CD4-positive, alpha-beta T cell treated with Interleukin-15 for 1 hour (primary cell): ENCODE results near the gene KNDC1.
"Not testable (repeated sequence)": the region's sequence is repeated elsewhere in the genome, so short reads cannot be mapped to it uniquely, and the experiment has no call there.

Experiments
- DNase-seq: peaks from one replicate; pipeline ENCODE4 v3.0.0-alpha.2; 2020

Gene KNDC1

GRCh38 chr10:133159950-133160825 is at the start of gene KNDC1:
Gene KNDC1 (plus strand): TSS chr10:133160219. CDS start chr10:133160468, 249 bp downstream.
- DNase-seq = no peak

GRCh38 chr10:133110609-133111275 is 49.3 kb upstream of the KNDC1 start:
- DNase-seq = no peak

DNA sequence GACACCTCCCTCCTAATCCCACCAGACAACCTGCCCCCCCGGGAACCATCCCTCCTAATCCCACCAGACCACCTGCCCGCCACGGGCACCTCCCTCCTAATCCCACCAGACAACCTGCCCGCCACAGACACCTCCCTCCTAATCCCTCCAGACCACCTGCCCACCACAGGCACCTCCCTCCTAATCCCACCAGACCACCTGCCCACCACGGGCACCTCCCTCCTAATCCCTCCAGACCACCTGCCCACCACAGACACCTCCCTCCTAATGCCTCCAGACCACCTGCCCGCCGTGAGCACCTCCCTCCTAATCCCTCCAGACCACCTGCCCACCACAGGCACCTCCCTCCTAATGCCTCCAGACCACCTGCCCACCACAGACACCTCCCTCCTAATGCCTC is 48.4 kb upstream of the KNDC1 start:
- DNase-seq = not testable (repeated sequence)

GRCh38 chr10:133113146-133113830 is 46.7 kb upstream of the KNDC1 start:
- DNase-seq = no peak

- no peak for DNase-seq
These were observed 46.2 kb upstream of the KNDC1 start for GRCh38 chr10:133113847-133114246.

- DNase-seq = no peak
These were observed 45.8 kb upstream of the KNDC1 start for GRCh38 chr10:133114251-133114650.

GRCh38 chr10:133114726-133115452 is 45.1 kb upstream of the KNDC1 start:
- no peak for DNase-seq

DNA sequence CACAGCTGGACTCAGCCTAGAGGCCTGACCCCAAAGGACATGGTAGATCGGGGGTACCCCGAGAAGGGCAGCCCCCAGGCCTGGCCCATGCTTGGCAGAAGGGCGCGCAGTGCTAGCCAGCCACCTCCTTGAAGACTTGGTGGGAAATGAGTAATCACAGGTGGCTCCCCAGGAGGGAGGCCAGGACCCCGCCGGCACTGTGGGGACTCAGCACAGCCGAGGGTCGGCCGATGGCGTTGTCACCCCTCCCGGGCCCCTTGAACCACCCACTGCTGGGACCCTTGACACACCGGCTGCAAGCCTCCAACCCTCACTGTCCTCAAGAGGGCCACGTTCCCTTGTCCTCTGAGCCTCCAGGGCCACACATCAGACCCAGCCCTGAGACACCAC is 44.6 kb upstream of the KNDC1 start:
- DNase-seq = no peak

- no peak for DNase-seq
These were observed 44.0 kb upstream of the KNDC1 start for GRCh38 chr10:133115976-133116375.

DNA sequence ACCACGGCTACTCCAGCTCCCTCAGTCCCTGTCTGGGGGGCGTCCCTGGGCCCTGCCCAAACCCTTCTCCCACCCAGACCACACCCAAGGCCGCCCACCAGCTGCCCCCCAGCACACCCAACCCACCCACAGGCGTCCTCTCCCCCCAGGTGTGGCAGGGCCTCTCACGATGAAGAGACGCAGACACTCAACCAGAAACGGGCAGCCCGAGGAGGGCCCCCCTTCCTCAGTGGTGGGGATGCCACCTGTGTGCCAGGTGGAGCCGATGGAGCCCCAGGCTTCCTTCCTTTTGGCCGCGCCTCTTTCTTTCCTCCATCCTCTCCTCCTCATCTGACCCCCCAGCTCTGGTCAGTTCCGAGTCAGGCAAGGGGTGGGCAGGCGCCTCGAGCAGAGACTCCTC is 43.6 kb upstream of the KNDC1 start:
- no peak for DNase-seq

DNA sequence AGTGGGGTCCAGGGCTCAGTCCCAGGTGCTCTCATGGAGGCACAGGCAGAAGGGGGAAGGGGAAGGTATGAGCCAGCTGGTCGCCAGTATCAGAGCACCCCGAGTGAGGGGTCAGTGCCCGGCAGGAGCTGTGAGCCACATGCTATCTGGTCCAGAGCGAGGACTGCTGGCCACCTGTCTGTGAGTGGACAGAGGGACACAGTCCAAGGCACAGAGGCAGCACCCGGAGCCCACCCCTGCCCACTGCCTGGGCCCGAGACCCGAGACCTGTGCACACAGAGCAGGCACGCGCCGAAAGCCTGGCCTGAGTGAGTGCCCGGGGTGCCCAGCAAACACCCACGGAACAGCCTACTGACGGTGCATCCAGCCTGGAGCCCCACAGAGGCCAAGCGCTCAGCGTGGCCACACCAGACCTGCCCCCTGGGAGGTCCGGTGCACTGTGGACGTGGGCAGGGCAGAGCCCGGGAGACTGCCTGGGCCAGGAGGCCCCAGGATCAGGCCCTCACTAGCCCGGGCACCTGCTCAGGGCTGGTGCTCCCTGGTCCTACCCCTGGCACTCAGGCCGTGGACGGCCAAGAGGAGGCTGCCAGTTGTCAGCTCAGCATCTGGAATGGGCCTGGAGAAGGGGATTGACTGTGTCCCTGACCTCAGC is 42.9 kb upstream of the KNDC1 start:
- no peak for DNase-seq

- DNase-seq = no peak
These were observed 42.3 kb upstream of the KNDC1 start for GRCh38 chr10:133117688-133118071.

GRCh38 chr10:133121479-133121878 is 38.5 kb upstream of the KNDC1 start:
- DNase-seq = no peak

DNA sequence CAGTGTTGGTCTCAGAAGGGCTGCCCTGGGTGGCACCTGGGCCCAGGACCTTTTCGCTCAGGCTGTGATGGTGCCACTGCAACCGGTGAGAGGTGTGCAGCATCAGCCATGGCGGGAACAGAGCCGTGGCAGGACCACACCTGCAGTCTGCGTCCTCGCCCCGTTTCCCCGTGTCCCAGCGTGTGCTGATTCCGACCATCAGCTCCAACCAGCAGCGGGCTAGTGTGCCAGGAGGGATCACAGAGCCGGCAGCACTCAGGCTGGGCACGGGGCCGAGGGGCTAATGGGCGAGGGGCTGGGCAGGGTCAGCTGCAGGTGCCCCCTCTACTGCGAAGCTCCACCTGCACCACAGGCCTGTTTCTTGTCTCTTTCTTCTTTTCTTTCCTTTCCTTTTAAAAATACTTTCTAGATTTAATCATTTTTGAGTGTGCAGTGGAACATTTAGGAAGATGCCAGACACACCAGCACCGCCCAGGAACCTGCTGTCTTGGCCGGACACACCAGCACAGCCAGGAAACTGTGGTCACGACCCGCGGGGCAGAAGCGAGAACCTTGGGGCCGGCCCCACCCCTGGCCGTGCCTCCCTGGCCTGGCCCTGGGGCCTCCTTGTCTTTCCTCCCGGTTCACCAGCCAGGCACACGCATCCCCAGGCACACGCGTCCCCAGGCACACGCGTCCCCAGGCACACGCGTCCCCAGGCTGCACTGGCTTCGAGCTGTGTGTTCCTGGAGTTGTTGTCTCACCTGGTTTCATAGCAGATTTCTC is 37.7 kb upstream of the KNDC1 start:
- DNase-seq = no peak

DNA sequence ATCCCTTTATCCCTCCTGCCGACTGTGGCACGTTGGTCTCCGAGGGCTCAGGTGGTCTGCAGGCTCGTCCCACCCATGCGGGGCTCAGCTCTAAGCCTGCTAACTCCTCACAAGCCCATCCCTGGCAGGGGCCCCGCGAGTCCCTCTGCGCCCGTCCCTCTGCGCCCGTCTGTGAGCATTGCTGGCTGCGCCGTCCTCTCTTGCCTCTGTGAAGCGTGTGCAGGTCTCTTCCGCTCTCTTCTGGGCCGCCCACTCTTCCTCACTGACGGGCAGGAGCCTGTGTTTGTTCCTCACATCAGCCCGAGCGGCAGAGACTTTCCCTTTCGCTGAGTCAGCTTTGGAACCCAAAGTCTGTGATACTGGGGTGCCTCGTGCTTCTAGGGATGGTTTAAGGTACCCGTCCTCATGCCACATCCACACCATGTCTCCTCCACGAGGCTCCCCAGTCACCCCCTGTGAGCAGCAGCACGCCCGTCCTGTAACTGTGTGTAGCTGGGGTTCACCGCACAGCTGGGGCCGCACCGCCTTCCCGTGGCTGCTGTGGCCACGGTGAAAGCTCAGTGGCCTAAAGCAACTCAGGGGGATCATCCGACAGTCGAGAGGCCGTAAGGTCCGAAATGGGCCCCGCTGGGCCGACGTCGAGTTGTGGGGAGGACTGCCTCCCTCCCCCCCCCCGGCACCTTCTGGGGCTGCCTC is 36.8 kb upstream of the KNDC1 start:
- DNase-seq = no peak

DNA sequence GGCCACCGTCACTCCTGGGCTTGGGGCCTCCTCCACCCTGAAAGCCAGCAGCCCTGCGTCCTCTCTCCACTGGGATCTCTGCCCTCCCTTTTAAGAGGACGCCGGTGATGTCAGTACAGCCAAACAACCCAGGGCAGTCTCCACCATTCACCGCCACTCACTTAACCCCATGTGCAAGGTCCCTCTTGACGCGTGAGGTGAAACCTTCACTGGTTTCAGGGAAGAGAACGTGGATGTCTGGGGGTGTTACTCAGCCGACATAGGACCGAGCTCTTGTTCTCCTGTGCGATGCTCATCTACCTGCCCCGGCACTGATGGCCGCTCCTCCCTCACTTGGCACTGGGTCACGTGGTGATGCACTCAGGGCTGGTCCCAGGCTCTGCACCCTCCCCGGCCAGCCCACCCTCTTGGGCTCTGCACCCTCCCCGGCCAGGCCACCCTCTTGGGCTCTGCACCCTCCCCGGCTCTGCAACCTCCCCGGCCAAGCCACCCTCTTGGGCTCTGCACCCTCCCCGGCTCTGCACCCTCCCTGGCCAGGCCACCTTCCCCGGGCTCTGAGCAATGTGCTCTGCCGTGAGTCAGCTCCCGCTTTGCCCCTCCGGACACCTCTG is 36.2 kb upstream of the KNDC1 start:
- no peak for DNase-seq

DNA sequence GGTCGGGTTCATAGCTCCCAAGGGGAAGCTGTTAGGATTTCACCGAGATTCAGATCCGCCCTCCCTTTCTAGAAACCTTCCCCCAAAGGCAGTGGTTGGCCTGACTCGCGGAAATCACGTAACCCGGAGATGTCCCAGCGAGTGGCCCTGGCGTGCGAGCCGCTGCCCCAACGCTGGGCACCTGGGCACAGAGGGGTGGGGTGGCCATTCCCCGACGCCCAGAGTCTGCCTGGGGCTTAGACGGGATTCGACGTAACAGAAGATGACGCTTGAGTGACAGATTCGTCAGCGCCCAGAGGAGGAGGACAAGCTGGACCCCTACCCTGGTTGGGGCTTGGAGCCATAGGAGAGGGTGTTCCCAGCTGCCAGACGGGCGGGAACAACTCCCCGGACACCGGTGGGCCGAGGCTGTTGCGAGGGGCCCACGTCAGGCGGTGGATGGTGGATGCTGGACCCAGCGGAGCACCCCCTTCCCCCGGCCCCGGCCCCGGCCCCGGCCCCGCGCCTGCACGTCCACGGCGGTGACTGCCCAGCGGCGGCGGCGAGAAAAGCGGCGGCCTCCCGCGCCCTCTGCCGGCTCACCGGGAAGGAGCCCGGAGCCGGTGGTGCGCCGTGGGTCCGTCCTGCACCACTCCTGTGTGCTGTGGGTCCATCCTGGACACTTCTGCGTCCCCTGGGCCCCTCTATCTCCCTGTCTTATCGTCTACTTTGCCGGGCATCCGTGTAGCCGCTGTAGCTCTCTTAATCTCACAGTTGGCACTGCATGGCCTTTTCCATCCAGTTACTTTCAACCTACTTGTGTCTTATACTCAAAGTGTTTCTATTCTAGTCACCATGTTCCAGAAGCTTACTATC is 35.4 kb upstream of the KNDC1 start:
- DNase-seq = peak; percentile 16

GRCh38 chr10:133125901-133126300 is 34.1 kb upstream of the KNDC1 start:
- no peak for DNase-seq

- DNase-seq = peak; percentile 10
These were observed 33.4 kb upstream of the KNDC1 start for GRCh38 chr10:133126431-133127290.
